ENCODE results near the gene SLC35F3. TPM values are rescaled to one million over a fixed set of nuclear protein-coding genes. Genes with fewer than 3 reads are reported as not detected.
A peak's percentile ranks its signal among the peaks of the same experiment; 100 is the strongest.

The SLC35F3 gene
- polyA plus RNA-seq, 1 of the 3 experiments (the other 2 are of a cell fraction) = 0.87 TPM

DNA sequence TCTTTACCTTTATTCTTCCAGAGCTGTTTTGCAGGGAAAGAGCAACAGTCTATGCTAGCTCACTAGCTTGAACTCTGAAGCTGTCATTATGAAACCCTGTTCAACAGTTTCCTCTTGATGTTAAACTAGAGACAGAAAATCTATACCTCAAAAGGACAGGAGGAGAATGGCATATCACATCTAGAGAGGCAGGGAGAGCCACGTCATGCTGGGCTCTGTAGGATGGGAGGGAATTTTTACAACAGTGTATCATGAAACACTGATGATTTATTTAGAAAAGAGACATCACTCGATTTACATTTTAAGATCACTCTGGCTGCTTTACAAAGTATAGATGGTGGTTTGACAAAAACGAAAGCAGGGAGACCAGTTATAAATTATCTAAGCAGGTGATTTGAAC, 243.9 kb downstream of the SLC35F3 start:
- no peaks in the 10 kb centered on the region for H3K9me2 ChIP-seq
- H2AFZ ChIP-seq (ENCODE audit: low read depth) = no peak overlapping the region
- peaks cover 0 to 5% of the 10 kb centered on the region in 2 experiments; a peak in 2 of 4 replicates for H3K4me1 ChIP-seq (ENCODE audit: control insufficient read depth in 1 of 2, insufficient read depth in 2 of 2, low read depth in 1 of 2, low read length in 1 of 2)
- POLR2A ChIA-PET = no interaction called here
- no peak for DNase-seq
- no peaks in the 10 kb centered on the region for H3K27me3 ChIP-seq (ENCODE audit: insufficient read depth)
- no peak overlapping the region for H3K4me3 ChIP-seq (ENCODE audit: low read depth in 2 of 2, low read length in 1 of 2)
- H3K4me2 ChIP-seq = no peak overlapping the region
- H3K27ac ChIP-seq (ENCODE audit: low read depth in 2 of 2, low read length in 1 of 2) = peak overlapping the region in 1 of 2 experiments; percentile 71; a peak in 2 of 4 replicates
- no peak overlapping the region for H3K9ac ChIP-seq
- CTCF ChIA-PET = interaction anchor here (0.9 to 2.1 kb wide), 2 partner anchors 34 to 179 kb away, joined by 3 to 6 read pairs; no protein-coding TSS in a partner anchor
- no peaks in the 10 kb centered on the region; the same call in 1 of the 2 replicates for H3K9me3 ChIP-seq
- no peaks in the 10 kb centered on the region for H4K20me1 ChIP-seq (ENCODE audit: insufficient read depth)
- no peaks in the 10 kb centered on the region for H3K79me2 ChIP-seq (ENCODE audit: insufficient read depth)
- no peaks in the 10 kb centered on the region for H3K36me3 ChIP-seq (replicated peaks in 1 of 2; ENCODE audit: control insufficient read depth in 1 of 2, insufficient read depth in 2 of 2, low read length in 1 of 2)
- TF ChIP-seq, protein P1, sequence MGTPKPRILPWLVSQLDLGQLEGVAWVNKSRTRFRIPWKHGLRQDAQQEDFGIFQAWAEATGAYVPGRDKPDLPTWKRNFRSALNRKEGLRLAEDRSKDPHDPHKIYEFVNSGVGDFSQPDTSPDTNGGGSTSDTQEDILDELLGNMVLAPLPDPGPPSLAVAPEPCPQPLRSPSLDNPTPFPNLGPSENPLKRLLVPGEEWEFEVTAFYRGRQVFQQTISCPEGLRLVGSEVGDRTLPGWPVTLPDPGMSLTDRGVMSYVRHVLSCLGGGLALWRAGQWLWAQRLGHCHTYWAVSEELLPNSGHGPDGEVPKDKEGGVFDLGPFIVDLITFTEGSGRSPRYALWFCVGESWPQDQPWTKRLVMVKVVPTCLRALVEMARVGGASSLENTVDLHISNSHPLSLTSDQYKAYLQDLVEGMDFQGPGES (IDR thresholded peaks at IDR 0.05; ENCODE audit: low read depth, low read length) = no peak
- TF ChIP-seq MXI1 (IDR thresholded peaks at IDR 0.05; ENCODE audit: low read depth, low read length) (no peak), NFIC (IDR thresholded peaks at IDR 0.05; ENCODE audit: borderline replicate concordance) (no peak), TCF12 (IDR thresholded peaks at IDR 0.05) (no peak), GATA2 (CRISPR knock-in tag; IDR thresholded peaks at IDR 0.05) (no peak), POLR2AphosphoS5 (IDR thresholded peaks at IDR 0.05; ENCODE audit: low read depth, low read length) (no peak), RCOR1 (IDR thresholded peaks at IDR 0.05; ENCODE audit: low read length) (no peak)
- TF ChIP-seq, protein P2, sequence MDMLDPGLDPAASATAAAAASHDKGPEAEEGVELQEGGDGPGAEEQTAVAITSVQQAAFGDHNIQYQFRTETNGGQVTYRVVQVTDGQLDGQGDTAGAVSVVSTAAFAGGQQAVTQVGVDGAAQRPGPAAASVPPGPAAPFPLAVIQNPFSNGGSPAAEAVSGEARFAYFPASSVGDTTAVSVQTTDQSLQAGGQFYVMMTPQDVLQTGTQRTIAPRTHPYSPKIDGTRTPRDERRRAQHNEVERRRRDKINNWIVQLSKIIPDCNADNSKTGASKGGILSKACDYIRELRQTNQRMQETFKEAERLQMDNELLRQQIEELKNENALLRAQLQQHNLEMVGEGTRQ (IDR thresholded peaks at IDR 0.05; ENCODE audit: borderline replicate concordance, low read depth, low read length) = no peak
- WGBS (ENCODE audit: low lambda C conversion rate) = 73% methylated on average over 3 of the region's 3 CpGs
- H3F3A ChIP-seq (replicated peaks; ENCODE audit: insufficient read depth) = peaks cover 15% of the 10 kb centered on the region

DNA sequence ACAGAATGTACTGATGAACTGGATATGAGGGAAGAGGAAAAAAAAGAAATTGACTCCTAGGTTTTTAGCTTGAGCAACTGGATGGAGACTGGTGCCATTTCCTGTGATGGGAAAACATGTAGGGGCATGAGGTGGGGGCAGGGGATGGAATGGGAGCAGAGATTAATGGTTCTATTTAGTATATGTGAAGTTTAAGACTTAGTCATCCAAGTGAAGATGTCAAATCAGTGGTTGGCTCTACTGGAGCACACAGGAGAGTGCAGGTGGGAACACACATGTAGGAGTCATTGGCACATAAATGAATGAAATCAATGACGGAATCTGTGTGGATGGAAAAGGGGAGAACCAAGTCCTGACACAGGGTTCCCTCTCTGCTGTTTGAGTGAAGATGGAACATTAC, 244.3 kb downstream of the SLC35F3 start:
- Histone ChIP-seq H3K79me2 (ENCODE audit: insufficient read depth) (no peaks in the 10 kb centered on the region), H3K9ac (no peak overlapping the region), H3K9me3 (no peaks in the 10 kb centered on the region; the same call in 1 of the 2 replicates), H3K4me3 (ENCODE audit: low read depth in 2 of 2, low read length in 1 of 2) (no peak overlapping the region), H3K27ac (ENCODE audit: low read depth in 2 of 2, low read length in 1 of 2) (peak overlapping the region in 1 of 2 experiments; percentile 71; a peak in 2 of 4 replicates), H3K4me2 (no peak overlapping the region), H3F3A (replicated peaks; ENCODE audit: insufficient read depth) (peaks cover 15% of the 10 kb centered on the region), H4K20me1 (ENCODE audit: insufficient read depth) (no peaks in the 10 kb centered on the region), H3K9me2 (no peaks in the 10 kb centered on the region), H2AFZ (ENCODE audit: low read depth) (peak overlapping the region; percentile 47; the same call in 1 of the 2 replicates), H3K36me3 (replicated peaks in 1 of 2; ENCODE audit: control insufficient read depth in 1 of 2, insufficient read depth in 2 of 2, low read length in 1 of 2) (no peaks in the 10 kb centered on the region), H3K4me1 (ENCODE audit: control insufficient read depth in 1 of 2, insufficient read depth in 2 of 2, low read depth in 1 of 2, low read length in 1 of 2) (peaks cover 0 to 5% of the 10 kb centered on the region in 2 experiments; a peak in 2 of 4 replicates), H3K27me3 (ENCODE audit: insufficient read depth) (no peaks in the 10 kb centered on the region)
- TF ChIP-seq, protein P3, sequence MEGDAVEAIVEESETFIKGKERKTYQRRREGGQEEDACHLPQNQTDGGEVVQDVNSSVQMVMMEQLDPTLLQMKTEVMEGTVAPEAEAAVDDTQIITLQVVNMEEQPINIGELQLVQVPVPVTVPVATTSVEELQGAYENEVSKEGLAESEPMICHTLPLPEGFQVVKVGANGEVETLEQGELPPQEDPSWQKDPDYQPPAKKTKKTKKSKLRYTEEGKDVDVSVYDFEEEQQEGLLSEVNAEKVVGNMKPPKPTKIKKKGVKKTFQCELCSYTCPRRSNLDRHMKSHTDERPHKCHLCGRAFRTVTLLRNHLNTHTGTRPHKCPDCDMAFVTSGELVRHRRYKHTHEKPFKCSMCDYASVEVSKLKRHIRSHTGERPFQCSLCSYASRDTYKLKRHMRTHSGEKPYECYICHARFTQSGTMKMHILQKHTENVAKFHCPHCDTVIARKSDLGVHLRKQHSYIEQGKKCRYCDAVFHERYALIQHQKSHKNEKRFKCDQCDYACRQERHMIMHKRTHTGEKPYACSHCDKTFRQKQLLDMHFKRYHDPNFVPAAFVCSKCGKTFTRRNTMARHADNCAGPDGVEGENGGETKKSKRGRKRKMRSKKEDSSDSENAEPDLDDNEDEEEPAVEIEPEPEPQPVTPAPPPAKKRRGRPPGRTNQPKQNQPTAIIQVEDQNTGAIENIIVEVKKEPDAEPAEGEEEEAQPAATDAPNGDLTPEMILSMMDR (IDR thresholded peaks at IDR 0.05) = no peak
- TF ChIP-seq, protein P4, sequence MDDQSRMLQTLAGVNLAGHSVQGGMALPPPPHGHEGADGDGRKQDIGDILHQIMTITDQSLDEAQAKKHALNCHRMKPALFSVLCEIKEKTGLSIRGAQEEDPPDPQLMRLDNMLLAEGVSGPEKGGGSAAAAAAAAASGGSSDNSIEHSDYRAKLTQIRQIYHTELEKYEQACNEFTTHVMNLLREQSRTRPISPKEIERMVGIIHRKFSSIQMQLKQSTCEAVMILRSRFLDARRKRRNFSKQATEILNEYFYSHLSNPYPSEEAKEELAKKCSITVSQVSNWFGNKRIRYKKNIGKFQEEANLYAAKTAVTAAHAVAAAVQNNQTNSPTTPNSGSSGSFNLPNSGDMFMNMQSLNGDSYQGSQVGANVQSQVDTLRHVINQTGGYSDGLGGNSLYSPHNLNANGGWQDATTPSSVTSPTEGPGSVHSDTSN (IDR thresholded peaks at IDR 0.05) = peak; percentile 48; the same call in 1 of the 2 replicates
- TF ChIP-seq FOXJ3 (CRISPR knock-in tag; IDR thresholded peaks at IDR 0.05) = no peak
- DNase-seq = no peak
- CTCF ChIA-PET = interaction anchor here (0.9 to 2.1 kb wide), 5 partner anchors 25 to 179 kb away, joined by 3 to 6 read pairs (median 3); no protein-coding TSS in a partner anchor
- POLR2A ChIA-PET = no interaction called here
- WGBS (ENCODE audit: low lambda C conversion rate) = 86% methylated on average over 1 of the region's 1 CpG

Data from SK-N-SH (cell line).